OCI-LY1 (cell line): ENCODE measurements around the gene NLRP5.
A peak's percentile ranks its signal among the peaks of the same experiment; 100 is the strongest.

Experiments
- H2AFZ ChIP-seq: fragments of 200-600 bp; sonication (generic), shearing (Covaris generic); 2 replicates; pipeline ENCODE4 v1.6.0; 2014; ENCODE audit warnings: antibody characterized with exemption, mild to moderate bottlenecking, low read length
- H3F3A ChIP-seq: fragments of 200-600 bp; sonication (generic), shearing (Covaris generic); 2 replicates; pipeline ENCODE4 v1.6.0; 2014; ENCODE audit warnings: mild to moderate bottlenecking, antibody characterized with exemption, low read length, moderate library complexity; ENCODE audit not compliant: insufficient read depth
- H3K27ac ChIP-seq: fragments of 200-600 bp; sonication (generic); 2 replicates; pipeline ENCODE4 v1.5.1; 2014; ENCODE audit warnings: low read length, mixed run types, mild to moderate bottlenecking, low read depth; ENCODE audit not compliant: poor library complexity, severe bottlenecking
- H3K27me3 ChIP-seq: fragments of 200-600 bp; sonication (generic); 2 replicates; pipeline ENCODE4 v1.6.0; 2014; ENCODE audit warnings: antibody characterized with exemption, mild to moderate bottlenecking, low read length, moderate library complexity; ENCODE audit not compliant: insufficient read depth
- H3K36me3 ChIP-seq: fragments of 200-600 bp; sonication (generic); 2 replicates; pipeline ENCODE4 v1.6.1; 2014; ENCODE audit warnings: mild to moderate bottlenecking, antibody characterized with exemption, low read length, moderate library complexity, mixed read lengths; ENCODE audit not compliant: insufficient read depth
- H3K4me1 ChIP-seq: fragments of 200-600 bp; sonication (generic); 2 replicates; pipeline ENCODE4 v1.5.1; 2014; ENCODE audit warnings: mild to moderate bottlenecking, low read length, moderate library complexity; ENCODE audit not compliant: insufficient read depth, severe bottlenecking
- H3K4me2 ChIP-seq: fragments of 200-600 bp; sonication (generic), shearing (Covaris generic); 2 replicates; pipeline ENCODE4 v1.6.1; 2014; ENCODE audit warnings: low read length
- H3K4me3 ChIP-seq: fragments of 200-600 bp; sonication (generic); 2 replicates; pipeline ENCODE4 v1.5.1; 2014; ENCODE audit warnings: low read length, low read depth, mild to moderate bottlenecking, mixed read lengths; ENCODE audit not compliant: poor library complexity, severe bottlenecking
- H3K79me2 ChIP-seq: fragments of 200-600 bp; shearing (Covaris generic); 2 replicates; pipeline ENCODE4 v1.6.1; 2016; ENCODE audit warnings: mixed run types, low read length, mixed read lengths; ENCODE audit not compliant: insufficient read depth
- H3K9ac ChIP-seq: fragments of 200-600 bp; sonication (generic), shearing (Covaris generic); 2 replicates; pipeline ENCODE4 v1.6.1; 2014; ENCODE audit warnings: mild to moderate bottlenecking, low read length, mixed read lengths
- H3K9me2 ChIP-seq: fragments of 200-600 bp; sonication (generic), shearing (Covaris generic); 2 replicates; pipeline ENCODE4 v1.6.1; 2014; ENCODE audit warnings: low read depth, mild to moderate bottlenecking, low read length, mixed read lengths
- H3K9me3 ChIP-seq: fragments of 200-600 bp; shearing (Covaris generic); 2 replicates; pipeline ENCODE4 v1.6.1; 2014; ENCODE audit warnings: low read length, mixed read lengths
- H4K20me1 ChIP-seq: fragments of 200-600 bp; sonication (generic), shearing (Covaris generic); 2 replicates; pipeline ENCODE4 v1.6.0; 2016; ENCODE audit warnings: mild to moderate bottlenecking, low read length; ENCODE audit not compliant: insufficient read depth
- EZH2 ChIP-seq: fragments of 200-600 bp; sonication (generic), shearing (Covaris generic); IDR thresholded peaks from 2 replicates; pipeline ENCODE4 v1.8.0; 2017; ENCODE audit warnings: borderline replicate concordance, mixed run types, mild to moderate bottlenecking, antibody characterized with exemption, low read length, moderate library complexity, mixed read lengths
- TF ChIP-seq, protein P1 (sequence below): fragments of 200-600 bp; sonication (generic), shearing (Covaris generic); IDR thresholded peaks from 2 replicates; pipeline ENCODE4 v1.5.1; 2017; ENCODE audit warnings: mild to moderate bottlenecking, antibody characterized with exemption, low read length, moderate library complexity, mixed read lengths

NLRP5 gene

DNA sequence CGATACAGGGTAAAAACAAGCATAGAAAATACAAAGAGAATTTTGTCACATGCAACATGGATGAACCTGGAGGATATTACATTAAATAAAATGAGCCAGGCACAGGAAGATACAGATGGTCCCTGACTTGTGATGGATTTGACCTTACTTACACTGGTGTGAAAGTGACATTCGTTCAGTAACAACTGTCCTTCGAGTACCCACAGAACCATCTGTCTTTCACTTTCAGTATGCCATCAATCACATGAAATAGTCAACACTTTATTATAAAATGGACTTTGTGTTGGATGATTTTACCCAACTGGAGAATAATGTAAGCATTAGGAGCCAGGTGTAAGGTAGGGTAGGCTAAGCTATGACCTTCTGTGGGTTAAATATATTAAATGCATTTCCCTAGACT, 83.1 kb downstream of the NLRP5 start:
- Histone ChIP-seq H3F3A (no peaks in the 10 kb centered on the region), H2AFZ (no peak overlapping the region), H3K27me3 (no peaks in the 10 kb centered on the region), H3K9ac (no peak overlapping the region), H3K9me3 (no peaks in the 10 kb centered on the region), H3K9me2 (no peaks in the 10 kb centered on the region), H3K4me2 (no peak overlapping the region), H4K20me1 (no peaks in the 10 kb centered on the region), H3K27ac (no peak overlapping the region), H3K4me3 (no peak overlapping the region), H3K4me1 (no peaks in the 10 kb centered on the region), H3K36me3 (no peaks in the 10 kb centered on the region), H3K79me2 (no peaks in the 10 kb centered on the region)
- no peak for TF ChIP-seq EZH2
- TF ChIP-seq, protein P1, sequence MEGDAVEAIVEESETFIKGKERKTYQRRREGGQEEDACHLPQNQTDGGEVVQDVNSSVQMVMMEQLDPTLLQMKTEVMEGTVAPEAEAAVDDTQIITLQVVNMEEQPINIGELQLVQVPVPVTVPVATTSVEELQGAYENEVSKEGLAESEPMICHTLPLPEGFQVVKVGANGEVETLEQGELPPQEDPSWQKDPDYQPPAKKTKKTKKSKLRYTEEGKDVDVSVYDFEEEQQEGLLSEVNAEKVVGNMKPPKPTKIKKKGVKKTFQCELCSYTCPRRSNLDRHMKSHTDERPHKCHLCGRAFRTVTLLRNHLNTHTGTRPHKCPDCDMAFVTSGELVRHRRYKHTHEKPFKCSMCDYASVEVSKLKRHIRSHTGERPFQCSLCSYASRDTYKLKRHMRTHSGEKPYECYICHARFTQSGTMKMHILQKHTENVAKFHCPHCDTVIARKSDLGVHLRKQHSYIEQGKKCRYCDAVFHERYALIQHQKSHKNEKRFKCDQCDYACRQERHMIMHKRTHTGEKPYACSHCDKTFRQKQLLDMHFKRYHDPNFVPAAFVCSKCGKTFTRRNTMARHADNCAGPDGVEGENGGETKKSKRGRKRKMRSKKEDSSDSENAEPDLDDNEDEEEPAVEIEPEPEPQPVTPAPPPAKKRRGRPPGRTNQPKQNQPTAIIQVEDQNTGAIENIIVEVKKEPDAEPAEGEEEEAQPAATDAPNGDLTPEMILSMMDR: no peak

DNA sequence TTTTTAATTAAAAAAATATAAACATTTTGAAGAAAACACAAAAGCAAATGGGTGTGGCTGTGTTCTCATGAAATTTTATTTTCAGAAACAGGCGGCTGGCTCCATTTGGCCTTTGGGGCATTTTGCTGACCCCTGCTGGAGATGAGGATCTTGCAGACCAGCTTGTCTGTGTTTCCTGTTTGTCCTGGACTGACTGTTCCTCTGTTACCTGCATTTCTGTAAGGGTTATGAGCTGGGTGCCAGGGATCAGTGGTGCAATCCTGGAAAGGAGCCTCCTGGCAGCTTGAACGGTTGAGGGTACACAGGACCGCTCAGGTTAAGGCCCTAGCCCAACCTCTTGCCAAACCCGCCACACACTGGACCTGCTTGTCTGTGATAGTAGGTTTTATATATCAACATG, 84.6 kb downstream of the NLRP5 start:
- TF ChIP-seq EZH2: no peak
- TF ChIP-seq, protein P1: peak; percentile 43
- no peak overlapping the region for H2AFZ ChIP-seq

DNA sequence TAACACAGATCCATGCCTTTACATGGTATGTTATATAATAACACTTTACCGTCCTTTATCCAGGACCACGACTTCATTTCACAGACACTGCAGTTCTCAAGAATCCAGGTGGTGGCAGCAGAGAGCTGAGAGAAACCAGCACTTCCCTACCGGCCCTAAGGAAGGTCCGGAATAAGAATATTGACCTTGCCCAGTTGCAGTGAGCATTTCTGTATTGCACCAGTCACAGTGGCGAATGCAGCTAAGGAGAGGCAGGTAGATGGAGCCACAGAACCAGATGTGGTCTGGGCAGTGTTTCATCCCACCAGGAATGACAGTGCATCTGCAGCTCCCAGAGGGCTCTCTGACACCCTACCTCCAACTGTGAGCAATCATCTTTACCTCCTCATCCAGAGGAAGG, 89.9 kb downstream of the NLRP5 start:
- Histone ChIP-seq H3K9me2 (no peaks in the 10 kb centered on the region), H3K4me1 (peaks cover 7% of the 10 kb centered on the region), H3K79me2 (no peaks in the 10 kb centered on the region), H3K27ac (no peak overlapping the region), H3K4me3 (no peak overlapping the region), H4K20me1 (no peaks in the 10 kb centered on the region), H2AFZ (no peak overlapping the region), H3K27me3 (peaks cover 3% of the 10 kb centered on the region; the same call in 1 of the 2 replicates), H3K9me3 (no peaks in the 10 kb centered on the region), H3K4me2 (no peak overlapping the region), H3K36me3 (no peaks in the 10 kb centered on the region), H3K9ac (no peak overlapping the region), H3F3A (no peaks in the 10 kb centered on the region)
- TF ChIP-seq, protein P1: peak; percentile 86
- TF ChIP-seq EZH2: no peak

More for the DNA sequence above, 84.6 kb downstream of the NLRP5 start:
- Histone ChIP-seq H3K9ac (no peak overlapping the region), H3K79me2 (no peaks in the 10 kb centered on the region), H3K27me3 (no peaks in the 10 kb centered on the region), H3K4me2 (no peak overlapping the region), H3K36me3 (no peaks in the 10 kb centered on the region), H3K9me2 (no peaks in the 10 kb centered on the region), H3K9me3 (no peaks in the 10 kb centered on the region), H3F3A (no peaks in the 10 kb centered on the region), H3K27ac (no peak overlapping the region), H3K4me1 (no peaks in the 10 kb centered on the region), H4K20me1 (no peaks in the 10 kb centered on the region), H3K4me3 (no peak overlapping the region)
